Left renal cortex interstitium (tissue), 4 donors: ENCODE results near the gene GYG2. TPM values are rescaled to one million over a fixed set of nuclear protein-coding genes. Genes with fewer than 3 reads are reported as not detected.
"Not testable (repeated sequence)": the region's sequence is repeated elsewhere in the genome, so short reads cannot be mapped to it uniquely, and the experiment has no call there.

ENCODE experiments used
- DNase-seq, 4 donors: peaks; one replicate each; pipeline ENCODE4 v3.0.0-alpha.2; 2013; ENCODE audit warnings: low read depth in 4 of 4, low spot score in 2 of 4, missing footprints in 1 of 4
- polyA plus RNA-seq, 4 donors: library from polyadenylated mRNA; unstranded; fragments of 120-200 nt; gene quantifications; one replicate each; pipeline ENCODE4 v1.2.1, GENCODE V29; 2013; ENCODE audit not compliant: insufficient read length in 4 of 4

Gene GYG2
- polyA plus RNA-seq, 4 donors: 12.7 to 17.4 (median 16.8) TPM

- no peak for DNase-seq
These were observed 70.2 kb downstream of the GYG2 start for GRCh38 chrX:2898846-2899512.

- DNase-seq: no peak
These were observed 72.8 kb downstream of the GYG2 start for GRCh38 chrX:2901367-2902036.

GRCh38 chrX:2902841-2903240 is 74.1 kb downstream of the GYG2 start:
- DNase-seq: no peak

GRCh38 chrX:2903366-2903765 is 74.6 kb downstream of the GYG2 start:
- DNase-seq: no peak

GRCh38 chrX:2907295-2907694 is 78.6 kb downstream of the GYG2 start:
- no peak for DNase-seq

GRCh38 chrX:2908125-2908685 is 79.5 kb downstream of the GYG2 start:
- no peak for DNase-seq

- DNase-seq: no peak
These were observed 81.4 kb downstream of the GYG2 start for GRCh38 chrX:2910109-2910508.

- no peak for DNase-seq
These were observed 84.4 kb downstream of the GYG2 start for GRCh38 chrX:2913118-2913517.

GRCh38 chrX:2917767-2918166 is 89.0 kb downstream of the GYG2 start:
- no peak for DNase-seq

- no peak for DNase-seq
These were observed 92.5 kb downstream of the GYG2 start for GRCh38 chrX:2921193-2921592.

GRCh38 chrX:2921750-2922149 is 93.0 kb downstream of the GYG2 start:
- DNase-seq: no peak

- no peak for DNase-seq
These were observed 95.4 kb downstream of the GYG2 start for GRCh38 chrX:2924151-2924550.

GRCh38 chrX:2926255-2926654 is 97.5 kb downstream of the GYG2 start:
- DNase-seq: not testable (repeated sequence)

- no peak for DNase-seq
These were observed 98.0 kb downstream of the GYG2 start for GRCh38 chrX:2926664-2927275.

GRCh38 chrX:2928191-2928582 is 99.5 kb downstream of the GYG2 start:
- DNase-seq: peak in 3 of 4 donors; percentile 11 to 45 (median 36)

- DNase-seq: peak; percentile 31 to 81 (median 70)
These were observed 100.1 kb downstream of the GYG2 start, which contains the start of gene ARSD for GRCh38 chrX:2928583-2929434. ARSD (minus strand) TSS chrX:2929339; CDS start chrX:2929275, 64 bp downstream.

GRCh38 chrX:2931155-2931554 is 102.4 kb downstream of the GYG2 start:
- no peak for DNase-seq

GRCh38 chrX:2931612-2932011 is 102.9 kb downstream of the GYG2 start:
- no peak for DNase-seq
